AG04449 (cell line): ENCODE data around the gene RNASEH2B.

Source experiments
- CTCF ChIA-PET: fragments of 350-600 bp; formaldehyde crosslinking; extraction: SDS; loops from one replicate; lab custom pipeline; 2021; ENCODE audit warnings: antibody characterized with exemption; lab: Yijun Ruan, JAX
- POLR2A ChIA-PET: fragments of 400-600, 350-600 bp; formaldehyde crosslinking; extraction: SDS; loops from one replicate; lab custom pipeline; 2020; ENCODE audit warnings: antibody characterized with exemption, inconsistent platforms; lab: Yijun Ruan, JAX
- DNase-seq: peaks from one replicate; pipeline ENCODE4 v3.0.0-alpha.2; 2010; ENCODE audit warnings: low read depth, low spot score
- H3K4me3 ChIP-seq: 2 replicates; pipeline ENCODE4 v1.5.1; 2011; ENCODE audit warnings: low read depth, mild to moderate bottlenecking, control low read depth, low read length
- TF ChIP-seq, protein P1 (sequence below): IDR thresholded peaks from one replicate; pipeline ENCODE4 v1.5.1; 2011; ENCODE audit warnings: mild to moderate bottlenecking, moderate library complexity, low read length, control low read depth, inconsistent platforms; ENCODE audit not compliant: insufficient read depth; ENCODE audit errors: missing control alignments

The RNASEH2B gene

GRCh38 chr13:51002736-51003135 is 93.1 kb downstream of the RNASEH2B start:
- TF ChIP-seq, protein P1, sequence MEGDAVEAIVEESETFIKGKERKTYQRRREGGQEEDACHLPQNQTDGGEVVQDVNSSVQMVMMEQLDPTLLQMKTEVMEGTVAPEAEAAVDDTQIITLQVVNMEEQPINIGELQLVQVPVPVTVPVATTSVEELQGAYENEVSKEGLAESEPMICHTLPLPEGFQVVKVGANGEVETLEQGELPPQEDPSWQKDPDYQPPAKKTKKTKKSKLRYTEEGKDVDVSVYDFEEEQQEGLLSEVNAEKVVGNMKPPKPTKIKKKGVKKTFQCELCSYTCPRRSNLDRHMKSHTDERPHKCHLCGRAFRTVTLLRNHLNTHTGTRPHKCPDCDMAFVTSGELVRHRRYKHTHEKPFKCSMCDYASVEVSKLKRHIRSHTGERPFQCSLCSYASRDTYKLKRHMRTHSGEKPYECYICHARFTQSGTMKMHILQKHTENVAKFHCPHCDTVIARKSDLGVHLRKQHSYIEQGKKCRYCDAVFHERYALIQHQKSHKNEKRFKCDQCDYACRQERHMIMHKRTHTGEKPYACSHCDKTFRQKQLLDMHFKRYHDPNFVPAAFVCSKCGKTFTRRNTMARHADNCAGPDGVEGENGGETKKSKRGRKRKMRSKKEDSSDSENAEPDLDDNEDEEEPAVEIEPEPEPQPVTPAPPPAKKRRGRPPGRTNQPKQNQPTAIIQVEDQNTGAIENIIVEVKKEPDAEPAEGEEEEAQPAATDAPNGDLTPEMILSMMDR: no peak
- CTCF ChIA-PET: interaction anchor here (1.0 kb wide), 1 partner anchor 67 kb away, joined by 3 read pairs; no protein-coding TSS in a partner anchor

GRCh38 chr13:51003642-51004041 is 94.1 kb downstream of the RNASEH2B start:
- no peak for DNase-seq
- no peak overlapping the region for H3K4me3 ChIP-seq
- CTCF ChIA-PET: interaction anchor here (1.0 kb wide), 1 partner anchor 66 kb away, joined by 3 read pairs; no protein-coding TSS in a partner anchor
- TF ChIP-seq, protein P1: no peak
- POLR2A ChIA-PET: no interaction called here

More at GRCh38 chr13:51002736-51003135, 93.1 kb downstream of the RNASEH2B start:
- H3K4me3 ChIP-seq: no peak overlapping the region
- POLR2A ChIA-PET: no interaction called here
- DNase-seq: no peak

DNA sequence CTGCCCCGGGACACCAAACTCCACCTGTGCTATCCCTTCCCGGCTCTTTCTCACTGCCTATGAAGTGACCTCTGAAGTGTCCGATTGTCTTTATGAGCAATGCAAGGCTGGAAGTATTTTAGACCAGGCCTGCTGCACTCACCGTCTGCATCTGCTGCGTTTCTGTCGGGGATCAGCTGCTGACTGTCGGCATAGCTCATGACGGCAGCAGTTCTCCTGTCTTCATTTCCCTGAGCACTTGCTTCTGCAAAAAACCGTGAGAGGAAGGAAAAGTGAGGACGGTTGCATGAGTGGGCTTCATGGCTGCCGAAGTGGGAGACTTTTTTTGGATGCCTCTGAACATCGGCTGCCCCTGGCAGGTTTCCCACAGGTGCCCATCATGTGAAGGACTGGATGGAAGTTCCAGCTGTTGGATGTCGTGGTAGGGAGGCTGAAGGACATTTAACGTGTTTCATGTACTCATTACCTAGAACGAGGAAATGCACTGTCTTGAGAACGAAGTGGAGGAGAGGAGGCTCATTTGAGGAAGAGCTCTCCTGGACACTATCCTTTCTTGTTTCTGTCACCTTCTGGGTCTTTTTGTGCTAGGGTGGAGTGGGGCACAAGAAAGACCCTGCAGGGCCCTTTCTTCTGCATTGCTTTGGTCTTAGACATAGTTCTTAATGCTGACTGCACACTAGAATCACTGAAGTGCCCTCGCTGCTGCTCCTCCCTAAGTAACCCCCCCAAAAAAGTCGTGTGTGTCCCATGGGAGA is 94.7 kb downstream of the RNASEH2B start:
- TF ChIP-seq, protein P1: no peak
- POLR2A ChIA-PET: no interaction called here
- no peak overlapping the region for H3K4me3 ChIP-seq
- DNase-seq: no peak
- CTCF ChIA-PET: interaction anchor here (1.0 kb wide), 1 partner anchor 17 kb away, joined by 3 read pairs; no protein-coding TSS in a partner anchor

- ChIA-PET POLR2A (no interaction called here), CTCF (interaction anchor here (1.0 kb wide), 1 partner anchor 16 kb away, joined by 3 read pairs; no protein-coding TSS in a partner anchor)
- TF ChIP-seq, protein P1: no peak
- no peak for DNase-seq
- no peak overlapping the region for H3K4me3 ChIP-seq
Observed at GRCh38 chr13:51004918-51005460, 95.4 kb downstream of the RNASEH2B start.

DNA sequence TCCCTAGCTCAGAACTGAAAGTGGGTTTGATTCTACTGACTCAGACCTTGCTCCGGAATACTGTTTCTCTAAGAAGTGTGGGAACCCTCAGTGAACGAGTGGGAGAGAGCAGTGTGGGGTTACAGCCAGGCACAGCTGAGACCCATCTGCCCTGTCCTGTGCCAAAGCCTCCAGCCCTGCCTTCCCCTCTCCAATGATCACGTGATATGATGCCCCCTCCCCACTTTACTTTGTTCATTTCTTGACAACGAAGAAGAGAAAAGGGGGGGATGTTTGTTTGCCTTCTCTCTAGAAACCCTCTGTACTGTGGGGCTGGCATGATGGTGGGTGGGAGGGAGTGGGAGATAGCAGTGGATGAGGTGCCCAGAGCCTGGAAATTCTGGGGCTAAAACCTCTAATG is 96.0 kb downstream of the RNASEH2B start:
- DNase-seq: no peak
- POLR2A ChIA-PET: no interaction called here
- no peak overlapping the region for H3K4me3 ChIP-seq
- TF ChIP-seq, protein P1: no peak
- CTCF ChIA-PET: interaction anchor here (0.6 kb wide), 1 partner anchor 64 kb away, joined by 5 read pairs; no protein-coding TSS in a partner anchor
